ENCODE data around the gene CEP85L. TPM values are rescaled to one million over a fixed set of nuclear protein-coding genes. Genes with fewer than 3 reads are reported as not detected.

The CEP85L gene
- total and polyA plus RNA-seq, 12 donors: 1.0 to 19.2 (median 8.1) TPM

DNA sequence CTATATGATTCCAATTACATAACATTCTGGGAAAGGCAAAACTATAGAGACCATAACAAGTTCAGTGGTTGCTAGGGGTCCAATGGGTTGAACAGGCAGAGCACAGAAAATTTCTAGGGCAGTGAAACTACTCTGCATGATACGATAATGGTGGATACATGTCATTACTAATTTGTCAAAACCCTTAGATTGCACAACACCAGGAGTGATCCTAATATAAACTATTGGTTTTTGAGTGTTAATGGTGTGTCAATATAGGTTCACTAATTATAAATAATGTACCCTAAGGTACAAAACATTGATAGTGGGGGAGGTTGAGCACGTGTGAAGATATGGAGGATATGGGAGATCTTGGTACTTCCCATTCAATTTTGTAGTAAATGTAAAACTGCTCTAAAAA lies 145.7 kb downstream of the CEP85L start:
- Histone ChIP-seq H3K27me3 (no peaks in the 10 kb centered on the region), H3K36me3 (peaks cover 0 to 36% (median 0%) of the 10 kb centered on the region in 9 donors), H3K9me3 (peaks cover 0 to 14% (median 0%) of the 10 kb centered on the region in 11 donors), H3K4me1 (peaks cover 0 to 27% (median 14%) of the 10 kb centered on the region in 9 donors), H3K4me3 (no peak overlapping the region), H3K27ac (peak overlapping the region in 4 of 10 donors; percentile 35 to 82 (median 64))
- WGBS, 2 donors: 91 to 92% methylated on average over 2 of the region's 2 CpGs
- DNase-seq (no peak), ATAC-seq (no peak)
- TF ChIP-seq, protein P1, sequence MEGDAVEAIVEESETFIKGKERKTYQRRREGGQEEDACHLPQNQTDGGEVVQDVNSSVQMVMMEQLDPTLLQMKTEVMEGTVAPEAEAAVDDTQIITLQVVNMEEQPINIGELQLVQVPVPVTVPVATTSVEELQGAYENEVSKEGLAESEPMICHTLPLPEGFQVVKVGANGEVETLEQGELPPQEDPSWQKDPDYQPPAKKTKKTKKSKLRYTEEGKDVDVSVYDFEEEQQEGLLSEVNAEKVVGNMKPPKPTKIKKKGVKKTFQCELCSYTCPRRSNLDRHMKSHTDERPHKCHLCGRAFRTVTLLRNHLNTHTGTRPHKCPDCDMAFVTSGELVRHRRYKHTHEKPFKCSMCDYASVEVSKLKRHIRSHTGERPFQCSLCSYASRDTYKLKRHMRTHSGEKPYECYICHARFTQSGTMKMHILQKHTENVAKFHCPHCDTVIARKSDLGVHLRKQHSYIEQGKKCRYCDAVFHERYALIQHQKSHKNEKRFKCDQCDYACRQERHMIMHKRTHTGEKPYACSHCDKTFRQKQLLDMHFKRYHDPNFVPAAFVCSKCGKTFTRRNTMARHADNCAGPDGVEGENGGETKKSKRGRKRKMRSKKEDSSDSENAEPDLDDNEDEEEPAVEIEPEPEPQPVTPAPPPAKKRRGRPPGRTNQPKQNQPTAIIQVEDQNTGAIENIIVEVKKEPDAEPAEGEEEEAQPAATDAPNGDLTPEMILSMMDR (IDR thresholded peaks at IDR 0.05): no peak
- intact Hi-C loops (cut with DNase I): loop anchor here in 7 of 10 donors (2.0 to 10.0 kb wide), 8 partner anchors 33 to 221 kb away; no protein-coding TSS in a partner anchor

DNA sequence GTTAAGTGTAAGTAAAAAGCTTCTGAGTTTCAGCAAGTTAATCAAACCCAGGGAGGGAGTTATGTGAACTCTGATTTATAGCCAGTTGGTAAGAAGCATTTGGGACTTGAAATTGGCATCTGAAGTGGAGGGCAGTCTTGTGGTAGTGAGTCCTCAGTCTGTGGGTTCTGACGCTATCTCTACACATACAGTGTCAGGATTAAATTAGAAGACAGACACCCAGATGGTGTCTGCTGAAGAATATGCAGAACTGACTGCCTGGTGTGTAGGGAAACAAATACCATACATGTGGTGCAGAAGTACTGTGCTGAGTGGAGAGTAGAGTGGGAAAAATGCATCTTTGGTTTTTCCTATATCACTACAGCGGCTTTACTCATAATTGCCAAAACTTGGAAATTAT lies 146.8 kb downstream of the CEP85L start:
- no peaks in the 10 kb centered on the region for H3K27me3 ChIP-seq
- 58 to 76% methylated on average over 2 of the region's 2 CpGs for WGBS, 2 donors
- DNase-seq (no peak), ATAC-seq (peak in 6 of 8 donors; percentile 46 to 74 (median 64))
- intact Hi-C loops (cut with DNase I): loop anchor here in 6 of 10 donors (5.0 to 10.0 kb wide), 5 partner anchors 32 to 220 kb away; no protein-coding TSS in a partner anchor
- no peak overlapping the region for H3K4me3 ChIP-seq
- peaks cover 0 to 18% (median 0%) of the 10 kb centered on the region in 11 donors for H3K9me3 ChIP-seq
- peaks cover 0 to 24% (median 14%) of the 10 kb centered on the region in 9 donors for H3K4me1 ChIP-seq
- TF ChIP-seq, protein P1 (IDR thresholded peaks at IDR 0.05): no peak
- peak overlapping the region in 7 of 10 donors; percentile 21 to 81 (median 43) for H3K27ac ChIP-seq
- peaks cover 0 to 31% (median 0%) of the 10 kb centered on the region in 9 donors for H3K36me3 ChIP-seq

DNA sequence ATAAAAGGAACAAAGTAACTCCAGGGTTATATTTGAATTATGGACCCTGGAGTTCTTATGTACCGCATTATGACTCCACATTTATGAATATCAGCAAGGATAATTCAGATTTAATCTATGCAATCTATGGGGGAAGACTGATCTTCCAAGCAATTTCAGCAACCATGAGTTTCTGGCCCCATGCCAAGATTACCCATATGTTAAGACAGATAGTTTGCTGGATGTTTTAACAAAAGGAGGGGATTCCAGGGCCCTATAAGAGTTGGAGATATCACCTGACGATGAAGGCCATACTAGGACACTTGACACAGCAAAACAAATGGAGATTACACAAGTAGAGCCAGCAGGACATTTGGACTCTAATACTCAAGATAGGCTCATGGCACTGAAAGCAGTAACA lies 149.2 kb downstream of the CEP85L start:
- peaks cover 0 to 31% (median 0%) of the 10 kb centered on the region in 9 donors for H3K36me3 ChIP-seq
- no peak overlapping the region for H3K27ac ChIP-seq
- no peak for ATAC-seq
- peaks cover 0 to 18% (median 0%) of the 10 kb centered on the region in 11 donors for H3K9me3 ChIP-seq
- H3K4me3 ChIP-seq: no peak overlapping the region
- DNase-seq: no peak
- TF ChIP-seq, protein P1 (IDR thresholded peaks at IDR 0.05): no peak
- peaks cover 0 to 14% (median 4%) of the 10 kb centered on the region in 9 donors for H3K4me1 ChIP-seq
- intact Hi-C loops (cut with DNase I): loop anchor here in 3 of 10 donors (10.0 kb wide), 2 partner anchors 127 to 217 kb away; no protein-coding TSS in a partner anchor
- no peaks in the 10 kb centered on the region for H3K27me3 ChIP-seq
- WGBS, 2 donors: 60 to 76% methylated on average over 2 of the region's 2 CpGs

DNA sequence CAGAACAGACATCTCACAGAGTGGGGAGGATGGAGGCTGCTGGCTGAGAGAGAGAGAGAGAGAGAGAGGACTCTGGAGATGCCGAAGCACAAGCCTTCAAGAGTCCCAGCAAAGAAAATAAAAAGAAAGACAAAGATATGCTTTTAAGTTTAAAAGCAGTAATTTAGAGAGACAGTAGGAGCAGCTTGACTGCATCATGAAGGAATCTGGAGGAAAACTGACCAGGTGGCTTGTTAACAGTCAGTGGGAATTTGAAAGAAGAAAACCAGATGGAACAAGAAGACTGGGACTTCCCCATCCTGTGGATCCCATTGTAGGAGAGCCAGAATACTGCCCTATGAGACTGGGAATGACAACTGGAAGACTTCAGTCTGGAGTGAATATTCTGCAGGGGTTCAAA lies 149.6 kb downstream of the CEP85L start:
- Histone ChIP-seq H3K27me3 (no peaks in the 10 kb centered on the region), H3K36me3 (peaks cover 0 to 31% (median 0%) of the 10 kb centered on the region in 9 donors), H3K4me1 (peaks cover 0 to 10% (median 4%) of the 10 kb centered on the region in 9 donors), H3K27ac (no peak overlapping the region), H3K4me3 (no peak overlapping the region), H3K9me3 (peaks cover 0 to 18% (median 0%) of the 10 kb centered on the region in 11 donors)
- intact Hi-C loops (cut with DNase I): loop anchor here in 3 of 10 donors (10.0 kb wide), 2 partner anchors 127 to 217 kb away; no protein-coding TSS in a partner anchor
- peak in 6 of 8 donors; percentile 37 to 72 (median 58) for ATAC-seq
- TF ChIP-seq, protein P1 (IDR thresholded peaks at IDR 0.05): no peak
- 79 to 96% methylated on average over 1 of the region's 1 CpG for WGBS, 2 donors
- no peak for DNase-seq
